Breast epithelium (tissue), 3 donors: ENCODE data around the gene PTPRF.
"Not testable (repeated sequence)": the region's sequence is repeated elsewhere in the genome, so short reads cannot be mapped to it uniquely, and the experiment has no call there.

ENCODE experiments used
- POLR2AphosphoS5 ChIP-seq, 3 donors: sonication (generic); formaldehyde crosslinking; IDR thresholded peaks; one replicate each; pipeline ENCODE4 v1.6.1; 2017; ENCODE audit warnings: antibody characterized with exemption in 3 of 3
- TF ChIP-seq, protein P1 (sequence below), 3 donors: fragments of 450-650 bp; IDR thresholded peaks; one replicate each; pipeline ENCODE4 v1.5.1; 2016 to 2017; ENCODE audit warnings: antibody characterized with exemption in 3 of 3, mild to moderate bottlenecking in 3 of 3, moderate library complexity in 3 of 3

DNA sequence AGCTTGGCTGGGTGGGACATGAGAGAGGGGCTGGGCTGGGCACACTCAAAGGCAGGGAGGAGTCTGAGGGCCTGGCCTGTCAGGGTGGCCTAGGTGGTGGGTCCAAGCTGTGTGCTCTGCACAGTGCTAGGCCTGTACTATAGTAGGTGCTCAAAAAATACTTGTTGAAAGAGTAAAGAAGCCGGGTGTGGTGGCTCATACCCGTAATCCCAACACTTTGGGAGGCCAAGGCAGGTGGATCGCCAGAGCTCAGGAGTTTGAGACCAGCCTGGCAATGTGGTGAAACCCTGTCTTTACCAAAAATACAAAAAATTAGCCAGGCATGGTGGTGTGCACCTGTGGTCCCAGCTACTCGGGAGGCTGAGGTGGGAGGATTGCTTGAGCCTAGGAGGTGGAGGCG lies 18.7 kb downstream of the PTPRF start:
- TF ChIP-seq, protein P1, sequence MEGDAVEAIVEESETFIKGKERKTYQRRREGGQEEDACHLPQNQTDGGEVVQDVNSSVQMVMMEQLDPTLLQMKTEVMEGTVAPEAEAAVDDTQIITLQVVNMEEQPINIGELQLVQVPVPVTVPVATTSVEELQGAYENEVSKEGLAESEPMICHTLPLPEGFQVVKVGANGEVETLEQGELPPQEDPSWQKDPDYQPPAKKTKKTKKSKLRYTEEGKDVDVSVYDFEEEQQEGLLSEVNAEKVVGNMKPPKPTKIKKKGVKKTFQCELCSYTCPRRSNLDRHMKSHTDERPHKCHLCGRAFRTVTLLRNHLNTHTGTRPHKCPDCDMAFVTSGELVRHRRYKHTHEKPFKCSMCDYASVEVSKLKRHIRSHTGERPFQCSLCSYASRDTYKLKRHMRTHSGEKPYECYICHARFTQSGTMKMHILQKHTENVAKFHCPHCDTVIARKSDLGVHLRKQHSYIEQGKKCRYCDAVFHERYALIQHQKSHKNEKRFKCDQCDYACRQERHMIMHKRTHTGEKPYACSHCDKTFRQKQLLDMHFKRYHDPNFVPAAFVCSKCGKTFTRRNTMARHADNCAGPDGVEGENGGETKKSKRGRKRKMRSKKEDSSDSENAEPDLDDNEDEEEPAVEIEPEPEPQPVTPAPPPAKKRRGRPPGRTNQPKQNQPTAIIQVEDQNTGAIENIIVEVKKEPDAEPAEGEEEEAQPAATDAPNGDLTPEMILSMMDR (IDR thresholded peaks at IDR 0.05) = not testable (repeated sequence)
- not testable (repeated sequence) for TF ChIP-seq POLR2AphosphoS5 (IDR thresholded peaks at IDR 0.05)
